ENCODE data around the gene PPP1R3D. TPM values are rescaled to one million over a fixed set of nuclear protein-coding genes. Genes with fewer than 3 reads are reported as not detected.

Gene PPP1R3D
- total and polyA plus RNA-seq, 9 donors, result 4.1 to 9.8 (median 6.0) TPM

DNA sequence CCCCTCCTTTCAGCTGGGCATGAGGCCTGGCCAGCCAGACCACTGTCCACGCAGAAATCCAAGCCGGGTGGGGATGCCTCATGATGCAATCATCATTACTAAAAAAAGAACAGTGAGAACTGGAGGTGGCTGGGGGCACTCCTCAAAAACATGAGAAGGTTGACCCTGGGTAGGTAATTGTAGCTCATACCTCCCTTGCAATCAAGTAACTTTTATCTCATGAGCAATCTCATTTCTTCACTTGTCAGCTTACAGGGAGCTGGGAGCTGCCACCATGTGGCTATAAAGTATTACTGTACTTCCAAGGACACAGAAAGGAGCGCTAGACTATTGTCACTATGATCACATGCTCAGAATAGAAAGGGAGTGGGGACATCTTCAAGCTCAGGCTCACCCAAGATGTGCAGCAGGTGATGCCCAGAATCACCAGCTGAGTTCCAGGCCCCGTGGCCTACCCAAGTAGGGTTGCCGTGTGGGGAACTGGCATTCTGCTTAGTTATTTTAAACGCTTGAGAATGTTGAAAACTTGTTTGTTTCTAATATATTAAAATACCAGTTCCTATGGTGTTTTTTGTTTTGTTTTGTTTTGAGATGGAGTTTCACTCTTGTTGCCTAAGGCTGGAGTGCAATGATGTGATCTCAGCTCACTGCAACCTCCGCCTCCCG is 15.2 kb upstream of the PPP1R3D start:
- no peaks in the 10 kb centered on the region for H3K27me3 ChIP-seq
- no peak overlapping the region for H3K4me3 ChIP-seq
- H3K4me1 ChIP-seq (ENCODE audit: insufficient read depth), result no peaks in the 10 kb centered on the region
- WGBS, 3 donors, result 83 to 84% (median 83%) methylated on average over 8 of the region's 8 CpGs
- TF ChIP-seq POLR2A (IDR thresholded peaks at IDR 0.05) (no peak), EP300 (IDR thresholded peaks at IDR 0.05) (no peak)
- TF ChIP-seq, protein P1, sequence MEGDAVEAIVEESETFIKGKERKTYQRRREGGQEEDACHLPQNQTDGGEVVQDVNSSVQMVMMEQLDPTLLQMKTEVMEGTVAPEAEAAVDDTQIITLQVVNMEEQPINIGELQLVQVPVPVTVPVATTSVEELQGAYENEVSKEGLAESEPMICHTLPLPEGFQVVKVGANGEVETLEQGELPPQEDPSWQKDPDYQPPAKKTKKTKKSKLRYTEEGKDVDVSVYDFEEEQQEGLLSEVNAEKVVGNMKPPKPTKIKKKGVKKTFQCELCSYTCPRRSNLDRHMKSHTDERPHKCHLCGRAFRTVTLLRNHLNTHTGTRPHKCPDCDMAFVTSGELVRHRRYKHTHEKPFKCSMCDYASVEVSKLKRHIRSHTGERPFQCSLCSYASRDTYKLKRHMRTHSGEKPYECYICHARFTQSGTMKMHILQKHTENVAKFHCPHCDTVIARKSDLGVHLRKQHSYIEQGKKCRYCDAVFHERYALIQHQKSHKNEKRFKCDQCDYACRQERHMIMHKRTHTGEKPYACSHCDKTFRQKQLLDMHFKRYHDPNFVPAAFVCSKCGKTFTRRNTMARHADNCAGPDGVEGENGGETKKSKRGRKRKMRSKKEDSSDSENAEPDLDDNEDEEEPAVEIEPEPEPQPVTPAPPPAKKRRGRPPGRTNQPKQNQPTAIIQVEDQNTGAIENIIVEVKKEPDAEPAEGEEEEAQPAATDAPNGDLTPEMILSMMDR (IDR thresholded peaks at IDR 0.05), result no peak
- no peak overlapping the region for H3K27ac ChIP-seq
- H3K36me3 ChIP-seq, result no peaks in the 10 kb centered on the region
- intact Hi-C loops (cut with DNase I), result no loop called here
- DNase-seq, result no peak
- no peaks in the 10 kb centered on the region for H3K9me3 ChIP-seq

DNA sequence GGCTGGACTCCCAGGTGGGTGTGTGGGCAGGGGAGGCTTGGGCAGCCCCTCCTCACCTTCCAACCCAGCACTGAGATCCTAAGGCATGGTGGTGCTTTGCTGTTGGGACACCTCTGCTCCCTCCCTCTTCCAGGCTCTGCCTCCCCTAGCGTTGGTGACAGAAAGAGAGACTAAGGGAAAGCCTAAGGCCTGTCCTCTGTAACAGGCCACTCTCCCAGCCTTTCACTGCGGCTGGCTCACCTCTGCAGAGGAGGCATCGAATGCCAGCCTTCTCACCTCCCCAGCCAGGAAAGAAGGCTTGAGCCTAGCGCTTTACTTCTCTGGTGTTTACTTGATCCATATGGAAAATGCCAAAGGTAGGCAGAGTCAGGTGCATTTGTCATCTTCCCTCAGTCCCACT is 14.6 kb upstream of the PPP1R3D start:
- no peaks in the 10 kb centered on the region for H3K27me3 ChIP-seq
- intact Hi-C loops (cut with DNase I), result no loop called here
- no peak for DNase-seq
- H3K4me3 ChIP-seq, result no peak overlapping the region
- 79 to 89% (median 88%) methylated on average over 4 of the region's 4 CpGs for WGBS, 3 donors
- no peak overlapping the region for H3K27ac ChIP-seq
- H3K4me1 ChIP-seq (ENCODE audit: insufficient read depth), result no peaks in the 10 kb centered on the region
- no peaks in the 10 kb centered on the region for H3K36me3 ChIP-seq
- TF ChIP-seq POLR2A (IDR thresholded peaks at IDR 0.05) (no peak), EP300 (IDR thresholded peaks at IDR 0.05) (no peak)
- TF ChIP-seq, protein P1 (IDR thresholded peaks at IDR 0.05), result no peak
- H3K9me3 ChIP-seq, result no peaks in the 10 kb centered on the region

DNA sequence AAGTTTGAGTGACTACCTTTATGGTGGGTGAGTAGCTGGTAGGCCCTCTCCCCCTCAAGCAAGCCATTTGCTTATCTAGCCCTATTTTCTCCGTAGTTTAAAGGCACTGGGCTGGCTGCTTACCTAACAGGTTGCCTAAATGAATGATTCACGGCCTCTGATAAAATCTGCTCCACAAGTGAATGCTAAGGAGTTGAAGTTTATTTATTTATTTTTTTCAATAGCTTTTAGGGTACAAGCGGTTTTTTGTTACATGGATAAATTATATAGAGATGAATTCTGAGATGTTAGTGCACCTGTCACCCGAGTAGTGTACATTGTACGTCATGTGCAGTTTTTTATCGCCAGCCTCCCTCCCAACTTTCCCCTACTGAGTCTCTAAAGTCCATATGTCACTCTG is 9.8 kb upstream of the PPP1R3D start:
- H3K27me3 ChIP-seq, result no peaks in the 10 kb centered on the region
- 90 to 96% (median 92%) methylated on average over 6 of the region's 6 CpGs for whole genome bisulfite sequencing, 3 donors
- TF ChIP-seq EP300 (IDR thresholded peaks at IDR 0.05) (no peak), POLR2A (IDR thresholded peaks at IDR 0.05) (no peak)
- TF ChIP-seq, protein P1 (IDR thresholded peaks at IDR 0.05), result no peak
- intact Hi-C loops (cut with DNase I), result no loop called here
- DNase-seq, result no peak
- no peaks in the 10 kb centered on the region for H3K36me3 ChIP-seq
- H3K4me1 ChIP-seq (ENCODE audit: insufficient read depth), result no peaks in the 10 kb centered on the region
- no peak overlapping the region for H3K4me3 ChIP-seq
- H3K27ac ChIP-seq, result no peak overlapping the region
- H3K9me3 ChIP-seq, result no peaks in the 10 kb centered on the region

DNA sequence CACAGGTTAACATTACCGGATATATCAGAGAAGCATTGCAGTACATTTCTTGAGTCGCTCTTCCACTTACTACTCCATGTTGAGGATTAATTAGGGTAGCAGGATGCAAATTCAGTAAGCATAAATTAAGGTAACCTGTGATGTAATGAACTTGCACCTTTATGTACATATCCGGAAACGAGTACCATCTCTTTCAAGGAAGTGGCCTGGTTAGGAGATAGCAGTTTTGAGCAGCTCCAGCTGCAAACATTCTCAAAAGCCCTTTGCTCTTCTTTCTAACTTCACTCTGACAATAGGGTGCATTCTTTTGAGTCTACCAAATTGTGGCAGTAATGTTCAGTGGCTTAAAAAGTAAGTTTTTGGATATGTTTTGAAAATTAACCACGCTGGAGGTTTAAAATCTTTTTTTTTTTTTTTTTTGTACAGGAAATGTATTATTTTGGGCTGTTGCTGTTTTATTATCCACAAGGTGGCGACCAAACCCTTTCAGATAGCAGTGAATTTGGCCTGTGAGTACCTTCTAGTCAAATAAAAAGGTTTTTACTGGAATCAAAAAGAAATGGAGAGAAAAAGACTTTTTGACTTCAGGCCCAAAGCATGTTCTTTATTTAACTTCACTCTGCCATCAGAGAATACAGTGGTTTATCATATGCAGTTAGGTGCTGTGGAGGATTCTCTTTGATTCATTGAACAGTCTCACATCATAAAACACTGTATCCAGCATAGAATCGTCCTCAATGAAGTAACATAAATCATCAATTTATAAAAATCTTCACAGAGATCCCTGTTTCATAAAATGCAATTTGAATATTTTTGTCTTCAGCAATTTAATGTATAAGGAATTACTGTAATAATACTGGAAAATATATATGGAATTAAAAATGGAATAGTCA is 9.0 kb upstream of the PPP1R3D start:
- Histone ChIP-seq H3K36me3 (no peaks in the 10 kb centered on the region), H3K27ac (no peak overlapping the region), H3K27me3 (no peaks in the 10 kb centered on the region), H3K4me1 (ENCODE audit: insufficient read depth) (no peaks in the 10 kb centered on the region), H3K9me3 (no peaks in the 10 kb centered on the region), H3K4me3 (no peak overlapping the region)
- 30 to 37% (median 32%) methylated on average over 7 of the region's 7 CpGs for WGBS, 3 donors
- TF ChIP-seq EP300 (IDR thresholded peaks at IDR 0.05) (no peak), POLR2A (IDR thresholded peaks at IDR 0.05) (no peak)
- TF ChIP-seq, protein P1 (IDR thresholded peaks at IDR 0.05), result no peak
- DNase-seq, result no peak
- intact Hi-C loops (cut with DNase I), result no loop called here

Measured in ovary (tissue), 9 donors.